ENCODE results near the gene MAGI2.

DNA sequence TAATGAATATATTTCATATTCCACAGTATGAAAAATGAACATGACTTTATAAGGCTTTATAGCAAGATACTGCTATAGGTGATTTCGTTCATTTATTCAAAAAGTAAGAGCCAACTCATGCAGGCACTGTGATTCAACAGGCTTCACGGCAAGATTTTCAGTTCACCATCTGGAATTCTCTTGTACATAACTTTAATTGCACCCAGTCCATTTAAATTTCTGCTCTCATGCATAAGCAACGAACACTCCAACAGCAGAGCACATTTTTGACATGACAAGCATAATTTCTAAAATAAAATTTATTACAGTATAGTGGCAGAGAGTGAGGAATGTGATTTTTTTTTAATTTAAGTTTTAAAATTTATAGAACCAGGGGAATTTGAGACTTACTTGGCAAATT is 1218.8 kb downstream of the MAGI2 start:
- no peak for TF ChIP-seq CTCF (IDR thresholded peaks at IDR 0.05)
- no peak for TF ChIP-seq POLR2A (IDR thresholded peaks at IDR 0.05)

Measured in esophagus squamous epithelium (tissue), 4 donors.